Astrocyte (in vitro differentiated cells and primary cell): ENCODE data around the gene GAS2L1. TPM values are rescaled to one million over a fixed set of nuclear protein-coding genes. Genes with fewer than 3 reads are reported as not detected.

Experiments
- DNase-seq: peaks from one replicate; pipeline ENCODE4 v3.0.0-alpha.2; 2010; ENCODE audit warnings: low read depth
- FAIRE-seq: peaks from 2 replicates; lab custom pipeline; 2011; peaks lifted over from hg19 to GRCh38; lab: Jason Lieb, UNC
- H2AFZ ChIP-seq: 2 replicates; pipeline ENCODE4 v1.6.0; 2012; ENCODE audit warnings: low read depth, low read length, inconsistent platforms
- H3K27ac ChIP-seq: 2 replicates; pipeline ENCODE4 v1.5.1; 2011; ENCODE audit warnings: low read depth, low read length, inconsistent platforms
- H3K27me3 ChIP-seq: 2 replicates; pipeline ENCODE4 v1.6.0; 2011; ENCODE audit warnings: low read length, inconsistent platforms; ENCODE audit not compliant: insufficient read depth
- H3K36me3 ChIP-seq: 2 replicates; pipeline ENCODE4 v1.5.1; 2011; ENCODE audit warnings: low read length, inconsistent platforms; ENCODE audit not compliant: insufficient read depth
- H3K4me1 ChIP-seq: 2 replicates; pipeline ENCODE4 v1.5.1; 2011; ENCODE audit warnings: low read length, inconsistent platforms; ENCODE audit not compliant: insufficient read depth
- H3K4me2 ChIP-seq: 2 replicates; pipeline ENCODE4 v1.6.0; 2012; ENCODE audit warnings: low read length, inconsistent platforms
- H3K4me3 ChIP-seq: 2 replicates; pipeline ENCODE4 v1.5.1; 2011; ENCODE audit warnings: low read depth, mild to moderate bottlenecking, low read length, inconsistent platforms; ENCODE audit not compliant: insufficient read depth
- H3K79me2 ChIP-seq: 2 replicates; pipeline ENCODE4 v1.6.0; 2012; ENCODE audit warnings: mild to moderate bottlenecking, low read length, inconsistent platforms; ENCODE audit not compliant: insufficient read depth
- H3K9ac ChIP-seq: 2 replicates; pipeline ENCODE4 v1.6.0; 2012; ENCODE audit warnings: mild to moderate bottlenecking, low read length, inconsistent platforms
- H3K9me3 ChIP-seq: 2 replicates; pipeline ENCODE4 v1.5.1; 2012; ENCODE audit warnings: low read depth, mild to moderate bottlenecking, low read length, inconsistent platforms; ENCODE audit not compliant: insufficient read depth
- H4K20me1 ChIP-seq: 2 replicates; pipeline ENCODE4 v1.6.0; 2012; ENCODE audit warnings: low read length, inconsistent platforms; ENCODE audit not compliant: insufficient read depth
- H3K27ac Mint-ChIP-seq: one replicate; pipeline ENCODE4 v1.8.0; 2021; ENCODE audit warnings: mild to moderate bottlenecking, mixed read lengths; ENCODE audit not compliant: unreplicated experiment
- H3K27me3 Mint-ChIP-seq: one replicate; pipeline ENCODE4 v1.8.0; 2021; ENCODE audit warnings: low read depth, mixed read lengths; ENCODE audit not compliant: unreplicated experiment
- H3K36me3 Mint-ChIP-seq: one replicate; pipeline ENCODE4 v1.8.0; 2021; ENCODE audit warnings: low read depth, mixed read lengths; ENCODE audit not compliant: unreplicated experiment
- H3K4me1 Mint-ChIP-seq: one replicate; pipeline ENCODE4 v1.8.0; 2021; ENCODE audit warnings: low read depth, mixed read lengths; ENCODE audit not compliant: unreplicated experiment
- H3K4me3 Mint-ChIP-seq: one replicate; pipeline ENCODE4 v1.8.0; 2021; ENCODE audit warnings: mild to moderate bottlenecking, moderate library complexity, mixed read lengths; ENCODE audit not compliant: unreplicated experiment
- H3K9me3 Mint-ChIP-seq: one replicate; pipeline ENCODE4 v1.8.0; 2021; ENCODE audit warnings: mild to moderate bottlenecking, mixed read lengths; ENCODE audit not compliant: unreplicated experiment
- EZH2 ChIP-seq: IDR thresholded peaks from 2 replicates; pipeline ENCODE4 v1.6.1; 2012; ENCODE audit warnings: mild to moderate bottlenecking, low read length, inconsistent platforms; ENCODE audit not compliant: insufficient read depth
- total RNA-seq: library from RNA; stranded (reverse); gene quantifications from 2 replicates; pipeline ENCODE4 v1.2.1, GENCODE V29; 2021
- TF ChIP-seq, protein P1 (sequence below): IDR thresholded peaks from 2 replicates; pipeline ENCODE4 v1.5.1; 2011; ENCODE audit warnings: low read depth, mild to moderate bottlenecking, inconsistent platforms, low read length, moderate library complexity; ENCODE audit not compliant: insufficient read depth

GAS2L1 gene
- total RNA-seq, 1 donor from 2014 or later: 24.3 TPM

DNA sequence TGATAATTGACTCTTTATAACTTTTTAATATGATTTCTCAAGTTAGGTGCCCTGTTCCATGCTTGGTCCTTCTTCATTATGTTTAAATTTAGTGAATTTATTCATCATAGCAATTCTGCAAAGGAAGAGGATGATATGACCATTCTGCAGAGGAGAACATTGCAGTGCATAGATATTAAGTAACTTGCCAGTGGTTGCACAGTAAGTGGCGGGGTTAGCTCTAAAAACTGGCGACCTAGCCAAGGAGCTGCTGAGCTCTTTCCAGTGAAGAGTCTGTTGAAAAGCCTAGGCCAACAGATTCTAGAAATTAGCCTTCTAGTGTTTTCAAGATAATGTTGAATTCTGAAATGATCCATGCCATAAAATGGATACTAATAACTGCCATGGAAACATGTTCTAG is 33.8 kb upstream of the GAS2L1 start:
- Histone ChIP-seq H4K20me1 (peaks cover 92% of the 10 kb centered on the region), H3K36me3 (peaks cover 66% of the 10 kb centered on the region), H3K4me1 (peaks cover 24% of the 10 kb centered on the region), H3K27me3 (no peaks in the 10 kb centered on the region), H3K4me2 (peak overlapping the region; percentile 11), H3K9ac (no peak overlapping the region), H3K27ac (no peak overlapping the region), H2AFZ (no peak overlapping the region), H3K79me2 (peaks cover 100% of the 10 kb centered on the region), H3K9me3 (no peaks in the 10 kb centered on the region), H3K4me3 (no peak overlapping the region)
- FAIRE-seq: no peak
- peaks cover 20% of the 10 kb centered on the region for H3K36me3 Mint-ChIP-seq
- TF ChIP-seq, protein P1, sequence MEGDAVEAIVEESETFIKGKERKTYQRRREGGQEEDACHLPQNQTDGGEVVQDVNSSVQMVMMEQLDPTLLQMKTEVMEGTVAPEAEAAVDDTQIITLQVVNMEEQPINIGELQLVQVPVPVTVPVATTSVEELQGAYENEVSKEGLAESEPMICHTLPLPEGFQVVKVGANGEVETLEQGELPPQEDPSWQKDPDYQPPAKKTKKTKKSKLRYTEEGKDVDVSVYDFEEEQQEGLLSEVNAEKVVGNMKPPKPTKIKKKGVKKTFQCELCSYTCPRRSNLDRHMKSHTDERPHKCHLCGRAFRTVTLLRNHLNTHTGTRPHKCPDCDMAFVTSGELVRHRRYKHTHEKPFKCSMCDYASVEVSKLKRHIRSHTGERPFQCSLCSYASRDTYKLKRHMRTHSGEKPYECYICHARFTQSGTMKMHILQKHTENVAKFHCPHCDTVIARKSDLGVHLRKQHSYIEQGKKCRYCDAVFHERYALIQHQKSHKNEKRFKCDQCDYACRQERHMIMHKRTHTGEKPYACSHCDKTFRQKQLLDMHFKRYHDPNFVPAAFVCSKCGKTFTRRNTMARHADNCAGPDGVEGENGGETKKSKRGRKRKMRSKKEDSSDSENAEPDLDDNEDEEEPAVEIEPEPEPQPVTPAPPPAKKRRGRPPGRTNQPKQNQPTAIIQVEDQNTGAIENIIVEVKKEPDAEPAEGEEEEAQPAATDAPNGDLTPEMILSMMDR: no peak
- no peak for TF ChIP-seq EZH2
- H3K27me3 Mint-ChIP-seq: no peaks in the 10 kb centered on the region
- H3K27ac Mint-ChIP-seq: no peak overlapping the region
- peak overlapping the region; percentile 95 for H3K4me3 Mint-ChIP-seq
- peaks cover 47% of the 10 kb centered on the region for H3K4me1 Mint-ChIP-seq
- no peak for DNase-seq
- H3K9me3 Mint-ChIP-seq: no peaks in the 10 kb centered on the region

DNA sequence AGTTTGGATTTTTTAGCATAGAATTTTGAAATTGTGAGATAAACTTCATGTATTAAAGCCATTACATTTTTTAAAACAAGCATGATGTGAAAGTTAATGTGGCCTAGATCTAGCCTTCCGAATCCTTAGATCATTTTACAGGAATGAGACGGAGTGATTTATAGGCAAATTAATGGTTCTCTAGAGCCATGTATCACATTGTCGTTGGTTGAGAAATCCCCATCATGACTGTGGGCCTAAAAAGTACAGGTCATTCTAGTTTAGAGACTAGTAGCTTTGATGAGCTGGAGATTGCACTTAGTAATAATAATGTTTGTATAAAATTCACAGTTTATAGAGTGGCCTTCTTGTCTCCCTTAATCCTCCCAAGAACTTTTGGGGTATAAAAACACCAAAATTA is 31.3 kb upstream of the GAS2L1 start:
- H3K27ac Mint-ChIP-seq: no peak overlapping the region
- Histone ChIP-seq H3K4me3 (no peak overlapping the region), H3K4me2 (no peak overlapping the region), H3K27me3 (no peaks in the 10 kb centered on the region), H3K79me2 (peaks cover 98% of the 10 kb centered on the region), H4K20me1 (peaks cover 98% of the 10 kb centered on the region), H3K36me3 (peaks cover 79% of the 10 kb centered on the region), H3K9me3 (no peaks in the 10 kb centered on the region), H3K27ac (no peak overlapping the region), H2AFZ (no peak overlapping the region), H3K9ac (no peak overlapping the region), H3K4me1 (peaks cover 17% of the 10 kb centered on the region)
- no peaks in the 10 kb centered on the region for H3K9me3 Mint-ChIP-seq
- no peaks in the 10 kb centered on the region for H3K27me3 Mint-ChIP-seq
- peaks cover 51% of the 10 kb centered on the region for H3K4me1 Mint-ChIP-seq
- no peak overlapping the region for H3K4me3 Mint-ChIP-seq
- DNase-seq (no peak), FAIRE-seq (no peak)
- TF ChIP-seq, protein P1: no peak
- TF ChIP-seq EZH2: no peak
- peaks cover 22% of the 10 kb centered on the region for H3K36me3 Mint-ChIP-seq

DNA sequence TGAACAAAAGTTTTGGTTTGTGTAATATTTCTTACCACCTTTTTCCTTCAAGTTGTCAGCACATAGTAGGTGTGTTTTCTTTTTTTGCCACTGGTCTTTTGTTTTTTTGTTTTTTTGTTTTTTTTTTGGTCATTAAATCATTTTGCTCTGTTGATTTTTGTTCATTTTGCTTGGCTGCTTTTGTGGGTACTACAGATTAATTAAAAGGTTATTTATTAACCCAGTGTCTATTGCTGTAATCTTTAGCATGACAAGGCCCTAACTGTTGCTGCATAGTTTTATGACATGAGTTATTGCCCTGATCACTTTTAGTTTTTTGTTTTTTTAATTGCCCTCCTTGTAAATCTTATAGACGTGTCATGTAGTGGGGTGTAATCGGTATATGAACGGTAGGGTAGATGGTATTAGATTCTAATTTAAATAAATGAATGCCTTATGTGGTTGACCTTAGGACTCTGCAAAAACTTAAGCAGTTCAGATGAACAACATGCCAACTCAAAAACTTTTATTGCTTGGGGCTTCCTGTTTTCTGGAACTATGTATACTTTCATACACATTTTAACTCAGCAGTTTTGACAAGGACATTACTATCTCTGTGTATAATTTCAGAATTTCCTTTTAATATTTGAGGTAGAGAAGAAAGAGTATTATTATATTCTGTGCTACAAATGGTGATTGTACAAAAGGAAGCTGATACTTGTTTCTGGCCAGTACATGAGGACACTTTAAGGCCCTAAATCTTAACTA is 30.5 kb upstream of the GAS2L1 start:
- no peaks in the 10 kb centered on the region for H3K9me3 Mint-ChIP-seq
- Histone ChIP-seq H3K79me2 (peaks cover 98% of the 10 kb centered on the region), H3K4me3 (no peak overlapping the region), H3K4me2 (no peak overlapping the region), H3K9ac (no peak overlapping the region), H2AFZ (no peak overlapping the region), H3K9me3 (no peaks in the 10 kb centered on the region), H3K36me3 (peaks cover 78% of the 10 kb centered on the region), H3K27me3 (no peaks in the 10 kb centered on the region), H4K20me1 (peaks cover 96% of the 10 kb centered on the region), H3K4me1 (peaks cover 9% of the 10 kb centered on the region), H3K27ac (no peak overlapping the region)
- TF ChIP-seq EZH2: no peak
- TF ChIP-seq, protein P1: no peak
- H3K36me3 Mint-ChIP-seq: peaks cover 22% of the 10 kb centered on the region
- H3K27me3 Mint-ChIP-seq: no peaks in the 10 kb centered on the region
- peaks cover 42% of the 10 kb centered on the region for H3K4me1 Mint-ChIP-seq
- no peak overlapping the region for H3K27ac Mint-ChIP-seq
- DNase-seq (no peak), FAIRE-seq (no peak)
- no peak overlapping the region for H3K4me3 Mint-ChIP-seq
